Stimulated activated CD8-positive, alpha-beta memory T cell treated with anti-CD3 and anti-CD28 coated beads, Interleukin-15, amount 100 ng/mL, for 1 hour (primary cell): ENCODE results near the gene AMOT.
A peak's percentile ranks its signal among the peaks of the same experiment; 100 is the strongest.
"Not testable (repeated sequence)": the region's sequence is repeated elsewhere in the genome, so short reads cannot be mapped to it uniquely, and the experiment has no call there.

Experiments used
- DNase-seq: peaks from one replicate; pipeline ENCODE4 v3.0.0-alpha.2; 2020; ENCODE audit warnings: low read depth

Gene AMOT

GRCh38 chrX:112840382-112841113 is at the start of gene AMOT:
AMOT (minus strand) TSS chrX:112840831; CDS start chrX:112823126, 17,705 bp downstream.
- DNase-seq = peak; percentile 31

- no peak for DNase-seq
These were observed 48.8 kb upstream of the AMOT start for GRCh38 chrX:112889400-112889799.

- DNase-seq = no peak
These were observed 48.3 kb upstream of the AMOT start for GRCh38 chrX:112888916-112889315.

- no peak for DNase-seq
These were observed 37.1 kb upstream of the AMOT start for GRCh38 chrX:112877771-112878173.

- no peak for DNase-seq
These were observed 34.0 kb upstream of the AMOT start for GRCh38 chrX:112874614-112875013.

- DNase-seq = no peak
These were observed 33.5 kb upstream of the AMOT start for GRCh38 chrX:112874175-112874574.

GRCh38 chrX:112868586-112868985 is 28.0 kb upstream of the AMOT start:
- DNase-seq = no peak

- DNase-seq = no peak
These were observed 26.9 kb upstream of the AMOT start for GRCh38 chrX:112867570-112867969.

GRCh38 chrX:112866175-112866574 is 25.5 kb upstream of the AMOT start:
- DNase-seq = no peak

GRCh38 chrX:112865464-112866025 is 24.9 kb upstream of the AMOT start:
- no peak for DNase-seq

- DNase-seq = no peak
These were observed 23.2 kb upstream of the AMOT start for GRCh38 chrX:112863850-112864249.

GRCh38 chrX:112857478-112857878 is 16.8 kb upstream of the AMOT start:
- DNase-seq = no peak

- DNase-seq = not testable (repeated sequence)
These were observed 14.3 kb upstream of the AMOT start for GRCh38 chrX:112854901-112855300.

- no peak for DNase-seq
These were observed 12.2 kb upstream of the AMOT start for GRCh38 chrX:112852851-112853250.

GRCh38 chrX:112851806-112852205 is 11.2 kb upstream of the AMOT start:
- no peak for DNase-seq

- no peak for DNase-seq
These were observed 10.6 kb upstream of the AMOT start for GRCh38 chrX:112851161-112851779.

GRCh38 chrX:112849016-112849415 is 8.4 kb upstream of the AMOT start:
- DNase-seq = no peak

- no peak for DNase-seq
These were observed 6.2 kb upstream of the AMOT start for GRCh38 chrX:112846782-112847181.

- DNase-seq = no peak
These were observed 5.6 kb upstream of the AMOT start for GRCh38 chrX:112846187-112846586.

GRCh38 chrX:112844250-112844649 is 3.6 kb upstream of the AMOT start:
- no peak for DNase-seq

GRCh38 chrX:112841820-112842157 is 1.2 kb upstream of the AMOT start:
- no peak for DNase-seq

- DNase-seq = peak; percentile 32
These were observed 636 bp upstream of the AMOT start for GRCh38 chrX:112841114-112841819.

- no peak for DNase-seq
These were observed 775 bp downstream of the AMOT start for GRCh38 chrX:112839856-112840255.
